SU-DHL-6 (cell line): ENCODE results near the gene PANX2.

Source experiments
- H2AFZ ChIP-seq: fragments of 200-600 bp; sonication (generic); 2 replicates; pipeline ENCODE4 v1.6.1; 2014; ENCODE audit warnings: low read depth, mild to moderate bottlenecking, moderate library complexity, mixed read lengths, antibody characterized with exemption, low read length; ENCODE audit not compliant: severe bottlenecking
- H3F3A ChIP-seq: fragments of 200-600 bp; shearing (Covaris generic); 2 replicates; pipeline ENCODE4 v1.6.0; 2016; ENCODE audit warnings: antibody characterized with exemption, mild to moderate bottlenecking; ENCODE audit not compliant: insufficient read depth
- H3K27ac ChIP-seq: fragments of 200-600 bp; sonication (generic); 2 replicates; pipeline ENCODE4 v1.5.1; 2016; ENCODE audit warnings: low read depth, mild to moderate bottlenecking, low read length, moderate library complexity, mixed read lengths
- H3K27me3 ChIP-seq: fragments of 200-600 bp; sonication (generic), shearing (Covaris generic); 2 replicates; pipeline ENCODE4 v1.6.0; 2014; ENCODE audit warnings: mild to moderate bottlenecking, low read length
- H3K36me3 ChIP-seq: fragments of 200-600 bp; sonication (generic); 2 replicates; pipeline ENCODE4 v1.6.1; 2014; ENCODE audit warnings: mild to moderate bottlenecking, low read length, mixed read lengths
- H3K4me2 ChIP-seq: fragments of 300-600, 200-600 bp; shearing (Covaris generic), sonication (generic); 2 replicates; pipeline ENCODE4 v1.6.0; 2014; ENCODE audit warnings: low read length, low read depth, mild to moderate bottlenecking; ENCODE audit not compliant: poor library complexity, severe bottlenecking
- H3K4me3 ChIP-seq: fragments of 200-600 bp; sonication (generic); 2 replicates; pipeline ENCODE4 v1.5.1; 2014; ENCODE audit warnings: antibody characterized with exemption, low read length, mild to moderate bottlenecking, mixed read lengths; ENCODE audit not compliant: insufficient read depth, poor library complexity, severe bottlenecking
- H3K79me2 ChIP-seq: fragments of 200-600 bp; sonication (generic); 2 replicates; pipeline ENCODE4 v1.6.1; 2014; ENCODE audit warnings: mild to moderate bottlenecking, low read length, moderate library complexity; ENCODE audit not compliant: insufficient read depth
- H3K9ac ChIP-seq: fragments of 200-600 bp; sonication (generic); 2 replicates; pipeline ENCODE4 v1.7.0; 2014; ENCODE audit warnings: mild to moderate bottlenecking, low read length
- H3K9me2 ChIP-seq: fragments of 200-600 bp; sonication (generic); replicated peaks from 2 replicates; pipeline ENCODE4 v1.6.1; 2014; ENCODE audit warnings: low read length; ENCODE audit not compliant: insufficient read depth
- H3K9me3 ChIP-seq: fragments of 200-600 bp; sonication (generic); 2 replicates; pipeline ENCODE4 v1.6.1; 2014; ENCODE audit warnings: low read length, mixed read lengths; ENCODE audit not compliant: insufficient read depth
- H4K20me1 ChIP-seq: fragments of 200-600 bp; sonication (generic); 2 replicates; pipeline ENCODE4 v1.6.1; 2014; ENCODE audit warnings: low read depth, mild to moderate bottlenecking, antibody characterized with exemption, low read length, moderate library complexity, mixed read lengths
- CTCF ChIP-seq: fragments of 200-600 bp; sonication (generic); IDR thresholded peaks from one replicate; pipeline ENCODE4 v1.5.1; 2017; ENCODE audit warnings: antibody characterized with exemption, mild to moderate bottlenecking, low read length, moderate library complexity; ENCODE audit not compliant: insufficient read depth, poor library complexity, severe bottlenecking
- EZH2phosphoT487 ChIP-seq: fragments of 200-600 bp; sonication (generic), shearing (Covaris generic); conservative IDR thresholded peaks from 2 replicates; pipeline ENCODE4 v1.6.1; 2018; ENCODE audit warnings: mild to moderate bottlenecking, antibody characterized with exemption, low read length, moderate library complexity, mixed read lengths

Gene PANX2

DNA sequence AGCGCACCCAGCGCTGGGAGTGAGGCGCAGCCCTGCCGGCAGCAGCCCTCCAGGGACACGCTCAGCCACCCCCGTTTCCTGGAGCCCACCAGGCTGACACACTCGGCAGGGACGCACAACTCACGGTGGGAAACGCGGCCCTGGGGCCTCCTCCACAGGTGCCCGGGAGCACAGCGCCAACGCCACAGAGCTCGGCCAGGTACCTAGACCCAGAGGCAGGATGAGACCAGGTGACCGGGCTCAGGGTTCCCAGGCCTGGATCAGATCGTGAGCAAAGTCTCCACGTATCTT, 56.3 kb downstream of the PANX2 start:
- no peaks in the 10 kb centered on the region for H3K9me2 ChIP-seq
- no peaks in the 10 kb centered on the region for H3K36me3 ChIP-seq

GRCh38 chr22:50227579-50228215, 57.2 kb downstream of the PANX2 start:
- no peak overlapping the region for H3K27ac ChIP-seq
- H3F3A ChIP-seq = no peaks in the 10 kb centered on the region
- no peaks in the 10 kb centered on the region for H3K9me2 ChIP-seq
- no peaks in the 10 kb centered on the region for H3K27me3 ChIP-seq
- H3K9me3 ChIP-seq = no peaks in the 10 kb centered on the region
- no peak overlapping the region for H2AFZ ChIP-seq
- no peak overlapping the region for H3K9ac ChIP-seq
- TF ChIP-seq EZH2phosphoT487 = no peak
- TF ChIP-seq CTCF = no peak
- no peaks in the 10 kb centered on the region for H3K79me2 ChIP-seq
- H3K4me2 ChIP-seq = no peak overlapping the region
- no peaks in the 10 kb centered on the region; the same call in 1 of the 2 replicates for H4K20me1 ChIP-seq
- H3K36me3 ChIP-seq = no peaks in the 10 kb centered on the region
- no peak overlapping the region for H3K4me3 ChIP-seq

More for the DNA sequence above, 56.3 kb downstream of the PANX2 start:
- no peaks in the 10 kb centered on the region for H3K9me3 ChIP-seq
- H3K9ac ChIP-seq = no peak overlapping the region
- no peaks in the 10 kb centered on the region for H3F3A ChIP-seq
- H2AFZ ChIP-seq = no peak overlapping the region
- H3K27ac ChIP-seq = no peak overlapping the region
- H3K79me2 ChIP-seq = no peaks in the 10 kb centered on the region
- no peak overlapping the region for H3K4me2 ChIP-seq
- H3K4me3 ChIP-seq = no peak overlapping the region
- H3K27me3 ChIP-seq = no peaks in the 10 kb centered on the region
- H4K20me1 ChIP-seq = no peaks in the 10 kb centered on the region; the same call in 1 of the 2 replicates
- TF ChIP-seq EZH2phosphoT487 = no peak
- TF ChIP-seq CTCF = no peak

DNA sequence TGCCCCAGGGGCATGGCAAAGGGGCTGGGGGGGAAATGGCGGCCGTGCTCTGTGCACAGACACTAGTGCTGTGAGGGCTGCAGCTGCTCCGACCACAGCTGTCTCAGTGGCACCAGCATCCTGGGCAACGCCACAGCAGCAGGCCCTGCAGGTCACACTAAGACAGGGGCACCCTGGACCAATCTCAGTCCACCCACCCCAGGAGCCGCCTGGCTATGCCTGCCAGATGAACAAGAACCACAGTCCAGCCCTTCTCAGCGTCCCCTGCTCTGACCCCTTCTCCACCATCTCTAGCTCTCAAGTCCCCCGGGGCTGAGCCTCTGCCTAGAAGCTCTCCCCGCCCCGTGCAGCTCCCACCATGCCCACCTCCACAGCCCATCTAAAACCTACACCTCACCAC, 57.8 kb downstream of the PANX2 start:
- Histone ChIP-seq H3K4me2 (no peak overlapping the region), H3K9me3 (no peaks in the 10 kb centered on the region), H3K27ac (no peak overlapping the region), H3K4me3 (no peak overlapping the region), H3K9me2 (no peaks in the 10 kb centered on the region), H4K20me1 (no peaks in the 10 kb centered on the region; the same call in 1 of the 2 replicates), H3K79me2 (peaks cover 2% of the 10 kb centered on the region; the same call in 1 of the 2 replicates), H2AFZ (no peak overlapping the region), H3K36me3 (no peaks in the 10 kb centered on the region), H3K9ac (no peak overlapping the region), H3F3A (no peaks in the 10 kb centered on the region), H3K27me3 (no peaks in the 10 kb centered on the region)
- TF ChIP-seq CTCF (no peak), EZH2phosphoT487 (no peak)
